A673 (cell line): ENCODE measurements around the gene COQ10A. TPM values are rescaled to one million over a fixed set of nuclear protein-coding genes. Genes with fewer than 3 reads are reported as not detected.

Experiments
- BruUV-seq: library from RNA; stranded (reverse); fragments of 400-500 nt; replicated peaks from 2 replicates; lab custom pipeline; 2021; lab: Mats Ljungman, UMichigan
- CTCF ChIA-PET: fragments of 300-600 bp; sonication (Branson Sonifier 250); formaldehyde crosslinking; loops from one replicate; lab custom pipeline; 2022; ENCODE audit warnings: antibody characterized with exemption; lab: Charles Lee
- POLR2A ChIA-PET: fragments of 300-600 bp; sonication (Branson Sonifier 250); formaldehyde crosslinking; loops from one replicate; lab custom pipeline; 2022; ENCODE audit warnings: antibody characterized with exemption; ENCODE audit not compliant: low non-redundant PET; lab: Charles Lee
- DNase-seq: peaks from one replicate; pipeline ENCODE4 v3.0.0-alpha.2; 2015; ENCODE audit warnings: low spot score
- H3K27ac ChIP-seq: fragments of 200-600 bp; sonication (generic); 2 replicates; pipeline ENCODE4 v1.5.1; 2016; ENCODE audit warnings: mixed run types, low read depth, mild to moderate bottlenecking, mixed read lengths, antibody characterized with exemption, low read length; ENCODE audit not compliant: poor library complexity, severe bottlenecking
- H3K27me3 ChIP-seq: fragments of 200-600 bp; sonication (generic); replicated peaks from 2 replicates; pipeline ENCODE4 v1.6.1; 2017; ENCODE audit warnings: mixed run types, low read depth, mild to moderate bottlenecking, mixed read lengths, antibody characterized with exemption, low read length; ENCODE audit not compliant: insufficient read depth, poor library complexity
- H3K36me3 ChIP-seq: fragments of 200-600 bp; sonication (generic); 2 replicates; pipeline ENCODE4 v1.6.1; 2016; ENCODE audit warnings: mixed run types, mild to moderate bottlenecking, mixed read lengths, antibody characterized with exemption, low read length; ENCODE audit not compliant: insufficient read depth, poor library complexity, severe bottlenecking
- H3K4me1 ChIP-seq: fragments of 200-600 bp; sonication (generic); 2 replicates; pipeline ENCODE4 v1.6.1; 2017; ENCODE audit warnings: mixed run types, mild to moderate bottlenecking, mixed read lengths, antibody characterized with exemption, low read length; ENCODE audit not compliant: insufficient read depth, poor library complexity, severe bottlenecking
- H3K4me3 ChIP-seq: fragments of 200-600 bp; sonication (generic); 2 replicates; pipeline ENCODE4 v1.5.1; 2016; ENCODE audit warnings: low read depth, mixed run types, mild to moderate bottlenecking, mixed read lengths, low read length; ENCODE audit not compliant: poor library complexity, severe bottlenecking
- H3K9me3 ChIP-seq: fragments of 200-600 bp; sonication (generic); 2 replicates; pipeline ENCODE4 v1.6.1; 2016; ENCODE audit warnings: mixed run types, low read depth, mild to moderate bottlenecking, mixed read lengths, antibody characterized with exemption, low read length; ENCODE audit not compliant: poor library complexity, severe bottlenecking
- CTCF ChIP-seq: fragments of 300-800, 200-600 bp; sonication (generic); conservative IDR thresholded peaks from 2 replicates; pipeline ENCODE4 v1.5.1; 2017; ENCODE audit warnings: low read depth, mild to moderate bottlenecking, antibody characterized with exemption, low read length, moderate library complexity, mixed read lengths
- EZH2 ChIP-seq: fragments of 200-600 bp; sonication (generic); IDR thresholded peaks from 2 replicates; pipeline ENCODE4 v1.6.1; 2017; ENCODE audit warnings: borderline replicate concordance, low read depth, mild to moderate bottlenecking, mixed read lengths, antibody characterized with exemption, low read length; ENCODE audit not compliant: poor library complexity, severe bottlenecking
- intact Hi-C: fragments of 100-400 bp; cut with micrococcal nuclease; formaldehyde crosslinking; loops from one replicate; pipeline ENCODE4 v1.10.0; 2022; ENCODE audit not compliant: unreplicated experiment
- total RNA-seq: library from RNA; stranded (reverse); gene quantifications from 2 replicates; pipeline ENCODE4 v1.2.3, GENCODE V29; 2021

The COQ10A gene
- total RNA-seq, 1 experiment from 2014 or later, result 13.6 TPM

- TF ChIP-seq EZH2 (no peak), CTCF (no peak)
- Histone ChIP-seq H3K4me3 (peak overlapping the region; percentile 78), H3K9me3 (no peaks in the 10 kb centered on the region), H3K36me3 (no peaks in the 10 kb centered on the region), H3K27ac (peak overlapping the region; percentile 90), H3K4me1 (peaks cover 5% of the 10 kb centered on the region), H3K27me3 (no peaks in the 10 kb centered on the region)
- BruUV-seq, result no TSS peak
- ChIA-PET POLR2A (interaction anchor here (0.6 kb wide), 1 partner anchor 26 kb away, joined by 14 read pairs; no protein-coding TSS in a partner anchor), CTCF (interaction anchor here (2.2 to 2.3 kb wide), 2 partner anchors 16 to 33 kb away, joined by 16 to 17 read pairs; partner anchors contain the start of gene SMARCC2)
- intact Hi-C loops, result loop anchor here (2.0 to 5.0 kb wide), 2 partner anchors 35 to 104 kb away; partner anchors contain the start of genes ANKRD52 and ZC3H10
- DNase-seq, result peak; percentile 16
Observed at GRCh38 chr12:56222531-56222895, 44.2 kb upstream of the COQ10A start.

- TF ChIP-seq EZH2 (no peak), CTCF (no peak)
- H3K36me3 ChIP-seq, result no peaks in the 10 kb centered on the region
- intact Hi-C loops, result loop anchor here (1.0 to 5.0 kb wide), 3 partner anchors 30 to 105 kb away; partner anchors contain the start of genes ANKRD52 and ZC3H10
- peak overlapping the region; percentile 65 for H3K4me3 ChIP-seq
- CTCF ChIA-PET, result interaction anchor here (0.7 kb wide), 1 partner anchor 251 kb away, joined by 4 read pairs; no protein-coding TSS in a partner anchor
- H3K27me3 ChIP-seq, result no peaks in the 10 kb centered on the region
- DNase-seq, result no peak
- no TSS peak for BruUV-seq
- H3K9me3 ChIP-seq, result no peaks in the 10 kb centered on the region
- POLR2A ChIA-PET, result interaction anchor here (0.7 kb wide), 1 partner anchor 134 kb away, joined by 4 read pairs; no protein-coding TSS in a partner anchor
- peak overlapping the region; percentile 72 for H3K27ac ChIP-seq
- H3K4me1 ChIP-seq, result peaks cover 5% of the 10 kb centered on the region
Observed at GRCh38 chr12:56223571-56224101, 43.1 kb upstream of the COQ10A start.

DNA sequence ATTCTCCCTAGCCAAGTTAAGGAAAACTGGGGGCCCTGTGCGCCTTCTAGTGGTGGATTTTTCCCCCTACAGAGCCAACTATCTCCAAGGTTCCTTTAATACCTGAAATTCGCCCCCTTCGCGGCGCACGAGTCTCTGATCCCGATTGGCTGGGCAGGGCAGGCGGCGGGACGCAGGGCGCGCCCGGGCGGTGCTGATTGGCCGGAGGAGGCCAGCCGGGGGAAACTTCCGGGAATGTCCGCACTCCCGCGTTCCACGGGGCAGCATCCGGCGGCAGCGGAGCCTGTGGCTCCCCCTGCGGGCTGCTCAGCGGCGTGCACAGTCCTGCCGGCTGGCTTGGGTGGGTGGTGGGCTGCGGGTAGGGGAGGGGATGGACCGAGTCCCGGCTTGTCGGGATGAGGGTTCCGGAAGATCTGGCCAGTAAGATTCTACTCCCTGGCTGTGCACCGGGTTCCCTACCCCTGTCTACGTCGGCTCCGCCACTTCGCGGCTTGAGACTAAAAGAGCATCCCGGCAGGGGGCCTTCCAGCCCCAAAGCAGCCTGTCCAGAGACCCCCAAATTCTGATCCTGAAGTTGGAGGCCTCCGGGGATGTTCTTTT is 42.5 kb upstream of the COQ10A start, which contains the start of gene NABP2:
TSS of gene NABP2 (plus strand) at position 241 of the 600 bp plus-strand sequence. CDS start 515 bp downstream, outside the sequence.
- CTCF ChIA-PET, result no interaction called here
- intact Hi-C loops, result loop anchor here (1.0 to 5.0 kb wide), 2 partner anchors 31 to 33 kb away; partner anchors contain the start of gene ANKRD52

More for the DNA sequence above, 42.5 kb upstream of the COQ10A start, which contains the start of gene NABP2:
- POLR2A ChIA-PET, result interaction anchor here (0.7 kb wide), 1 partner anchor 134 kb away, joined by 4 read pairs; no protein-coding TSS in a partner anchor
- TSS peak; percentile 63 for BruUV-seq
- Histone ChIP-seq H3K4me3 (peak within 1 kb of the TSS; percentile 65), H3K27me3 (no peaks in the 10 kb centered on the region), H3K27ac (peak within 1 kb of the TSS; percentile 72), H3K9me3 (no peaks in the 10 kb centered on the region), H3K36me3 (no peaks in the 10 kb centered on the region), H3K4me1 (peaks cover 5% of the 10 kb centered on the region)
- TF ChIP-seq EZH2, result no peak
- TF ChIP-seq CTCF, result peak; percentile 98
- DNase-seq, result peak; percentile 99
